Measurements from ENCODE around the gene RGS6.

RGS6 gene

GRCh38 chr14:72419226-72419775 is 487.1 kb downstream of the RGS6 start:
- TF ChIP-seq Cebpa-rat (IDR thresholded peaks at IDR 0.05) = no peak
- Histone ChIP-seq H3K9me3 (peaks cover 13% of the 10 kb centered on the region), H4K20me1 (no peaks in the 10 kb centered on the region), H3K27ac (no peak overlapping the region), H3K4me2 (no peak overlapping the region), H3K4me1 (peaks cover 16% of the 10 kb centered on the region), H3K4me3 (no peak overlapping the region), H3K27me3 (no peaks in the 10 kb centered on the region), H3K36me3 (no peaks in the 10 kb centered on the region), H3K9ac (no peak overlapping the region)

GRCh38 chr14:72420749-72421474 is 488.7 kb downstream of the RGS6 start:
- no peaks in the 10 kb centered on the region for H3K36me3 ChIP-seq
- no peaks in the 10 kb centered on the region for H3K27me3 ChIP-seq
- H3K27ac ChIP-seq = no peak overlapping the region
- no peak for TF ChIP-seq Cebpa-rat (IDR thresholded peaks at IDR 0.05)
- no peaks in the 10 kb centered on the region for H4K20me1 ChIP-seq
- no peak overlapping the region for H3K4me2 ChIP-seq
- H3K9me3 ChIP-seq = no peaks in the 10 kb centered on the region
- H3K4me3 ChIP-seq = no peak overlapping the region
- H3K9ac ChIP-seq = no peak overlapping the region
- H3K4me1 ChIP-seq = peaks cover 16% of the 10 kb centered on the region

GRCh38 chr14:72423957-72424356 is 491.7 kb downstream of the RGS6 start:
- Histone ChIP-seq H4K20me1 (no peaks in the 10 kb centered on the region), H3K4me3 (no peak overlapping the region), H3K9me3 (peaks cover 16% of the 10 kb centered on the region), H3K36me3 (no peaks in the 10 kb centered on the region), H3K27me3 (no peaks in the 10 kb centered on the region), H3K4me1 (no peaks in the 10 kb centered on the region), H3K27ac (no peak overlapping the region), H3K9ac (no peak overlapping the region), H3K4me2 (no peak overlapping the region)
- no peak for TF ChIP-seq Cebpa-rat (IDR thresholded peaks at IDR 0.05)

- H3K36me3 ChIP-seq = no peaks in the 10 kb centered on the region
- no peaks in the 10 kb centered on the region for H4K20me1 ChIP-seq
- no peak overlapping the region for H3K9ac ChIP-seq
- H3K4me1 ChIP-seq = no peaks in the 10 kb centered on the region
- no peak overlapping the region for H3K4me3 ChIP-seq
- H3K9me3 ChIP-seq = peaks cover 16% of the 10 kb centered on the region
- H3K4me2 ChIP-seq = no peak overlapping the region
- H3K27me3 ChIP-seq = no peaks in the 10 kb centered on the region
- H3K27ac ChIP-seq = no peak overlapping the region
- no peak for TF ChIP-seq Cebpa-rat (IDR thresholded peaks at IDR 0.05)
These were observed 498.2 kb downstream of the RGS6 start for GRCh38 chr14:72430457-72430856.

- no peak overlapping the region for H3K9ac ChIP-seq
- H3K4me1 ChIP-seq = no peaks in the 10 kb centered on the region
- peaks cover 10% of the 10 kb centered on the region for H3K9me3 ChIP-seq
- no peak for TF ChIP-seq Cebpa-rat (IDR thresholded peaks at IDR 0.05)
- no peaks in the 10 kb centered on the region for H3K27me3 ChIP-seq
- H3K27ac ChIP-seq = no peak overlapping the region
- no peak overlapping the region for H3K4me2 ChIP-seq
- H4K20me1 ChIP-seq = no peaks in the 10 kb centered on the region
- H3K4me3 ChIP-seq = no peak overlapping the region
- no peaks in the 10 kb centered on the region for H3K36me3 ChIP-seq
These were observed 500.5 kb downstream of the RGS6 start for GRCh38 chr14:72432748-72433147.

- Histone ChIP-seq H3K27me3 (no peaks in the 10 kb centered on the region), H3K9ac (no peak overlapping the region), H3K36me3 (no peaks in the 10 kb centered on the region), H3K9me3 (peaks cover 3% of the 10 kb centered on the region; the same call in 1 of the 2 replicates), H4K20me1 (no peaks in the 10 kb centered on the region), H3K4me2 (no peak overlapping the region), H3K4me3 (no peak overlapping the region), H3K27ac (no peak overlapping the region), H3K4me1 (no peaks in the 10 kb centered on the region)
- no peak for TF ChIP-seq Cebpa-rat (IDR thresholded peaks at IDR 0.05)
These were observed 501.3 kb downstream of the RGS6 start for GRCh38 chr14:72433511-72433910.

- H3K36me3 ChIP-seq = no peaks in the 10 kb centered on the region
- H3K27me3 ChIP-seq = no peaks in the 10 kb centered on the region
- H3K9me3 ChIP-seq = no peaks in the 10 kb centered on the region
- H3K4me1 ChIP-seq = peaks cover 6% of the 10 kb centered on the region
- TF ChIP-seq Cebpa-rat (IDR thresholded peaks at IDR 0.05) = no peak
- H3K9ac ChIP-seq = no peak overlapping the region
- no peak overlapping the region for H3K4me2 ChIP-seq
- no peak overlapping the region for H3K4me3 ChIP-seq
- no peaks in the 10 kb centered on the region for H4K20me1 ChIP-seq
- no peak overlapping the region for H3K27ac ChIP-seq
These were observed 502.6 kb downstream of the RGS6 start for GRCh38 chr14:72434856-72435255.

- Histone ChIP-seq H3K27ac (no peak overlapping the region), H4K20me1 (no peaks in the 10 kb centered on the region), H3K4me1 (peaks cover 35% of the 10 kb centered on the region), H3K4me2 (peak overlapping the region; percentile 53), H3K9me3 (no peaks in the 10 kb centered on the region), H3K4me3 (no peak overlapping the region), H3K36me3 (no peaks in the 10 kb centered on the region), H3K9ac (no peak overlapping the region), H3K27me3 (no peaks in the 10 kb centered on the region)
- TF ChIP-seq Cebpa-rat (IDR thresholded peaks at IDR 0.05) = no peak
These were observed 507.5 kb downstream of the RGS6 start for GRCh38 chr14:72439707-72440106.

- Histone ChIP-seq H3K4me2 (peak overlapping the region; percentile 78), H3K9ac (no peak overlapping the region), H3K4me1 (peaks cover 37% of the 10 kb centered on the region), H3K4me3 (no peak overlapping the region), H3K27ac (peak overlapping the region; percentile 75), H3K9me3 (no peaks in the 10 kb centered on the region), H3K27me3 (no peaks in the 10 kb centered on the region), H4K20me1 (no peaks in the 10 kb centered on the region), H3K36me3 (no peaks in the 10 kb centered on the region)
- no peak for TF ChIP-seq Cebpa-rat (IDR thresholded peaks at IDR 0.05)
These were observed 511.0 kb downstream of the RGS6 start for GRCh38 chr14:72443256-72443655.

GRCh38 chr14:72443991-72444441 is 511.8 kb downstream of the RGS6 start:
- TF ChIP-seq Cebpa-rat (IDR thresholded peaks at IDR 0.05) = no peak
- Histone ChIP-seq H3K36me3 (no peaks in the 10 kb centered on the region), H3K27ac (peak overlapping the region; percentile 75), H3K9me3 (no peaks in the 10 kb centered on the region), H3K4me1 (peaks cover 37% of the 10 kb centered on the region), H4K20me1 (no peaks in the 10 kb centered on the region), H3K27me3 (no peaks in the 10 kb centered on the region), H3K4me3 (peak overlapping the region; percentile 35; the same call in 1 of the 2 replicates), H3K4me2 (peak overlapping the region; percentile 78), H3K9ac (peak overlapping the region; percentile 30; the same call in 1 of the 2 replicates)
